Measurements from ENCODE around the gene JADE2. TPM values are rescaled to one million over a fixed set of nuclear protein-coding genes. Genes with fewer than 3 reads are reported as not detected.

Gene JADE2
- polyA plus RNA-seq, 1 experiment, result 15.5 TPM

GRCh38 chr5:134567641-134568336, 42.3 kb downstream of the JADE2 start:
- ChIA-PET CTCF (interaction anchor here (2.3 to 4.5 kb wide), 2 partner anchors 10 to 40 kb away, joined by 9 to 21 read pairs; no protein-coding TSS in a partner anchor), POLR2A (no interaction called here)
- DNase-seq (ENCODE audit: low read depth), result no peak
- H3K36me3 ChIP-seq (ENCODE audit: control insufficient read depth, insufficient read depth, low read length), result peaks cover 28% of the 10 kb centered on the region
- no peaks in the 10 kb centered on the region for H3K27me3 ChIP-seq (ENCODE audit: control insufficient read depth, insufficient read depth, low read length)
- TF ChIP-seq CTCF (IDR thresholded peaks at IDR 0.05; ENCODE audit: insufficient read depth, low read depth, low read length), result no peak
- no peak overlapping the region for H3K4me3 ChIP-seq (ENCODE audit: low read depth, low read length)

GRCh38 chr5:134568337-134568700, 42.8 kb downstream of the JADE2 start:
- Histone ChIP-seq H3K4me3 (ENCODE audit: low read depth, low read length) (no peak overlapping the region), H3K27me3 (ENCODE audit: control insufficient read depth, insufficient read depth, low read length) (no peaks in the 10 kb centered on the region), H3K36me3 (ENCODE audit: control insufficient read depth, insufficient read depth, low read length) (peaks cover 30% of the 10 kb centered on the region)
- CTCF ChIA-PET, result interaction anchor here (2.3 to 4.5 kb wide), 2 partner anchors 10 to 41 kb away, joined by 9 to 21 read pairs; no protein-coding TSS in a partner anchor
- no peak for TF ChIP-seq CTCF (IDR thresholded peaks at IDR 0.05; ENCODE audit: insufficient read depth, low read depth, low read length)
- POLR2A ChIA-PET, result no interaction called here
- DNase-seq (ENCODE audit: low read depth), result no peak

GRCh38 chr5:134568761-134569695, 43.6 kb downstream of the JADE2 start:
- no peak for TF ChIP-seq CTCF (IDR thresholded peaks at IDR 0.05; ENCODE audit: insufficient read depth, low read depth, low read length)
- H3K27me3 ChIP-seq (ENCODE audit: control insufficient read depth, insufficient read depth, low read length), result no peaks in the 10 kb centered on the region
- ChIA-PET CTCF (interaction anchor here (1.1 to 4.5 kb wide), 4 partner anchors 8 to 41 kb away, joined by 3 to 21 read pairs (median 6); no protein-coding TSS in a partner anchor), POLR2A (no interaction called here)
- H3K4me3 ChIP-seq (ENCODE audit: low read depth, low read length), result no peak overlapping the region
- no peak for DNase-seq (ENCODE audit: low read depth)
- peaks cover 31% of the 10 kb centered on the region for H3K36me3 ChIP-seq (ENCODE audit: control insufficient read depth, insufficient read depth, low read length)

GRCh38 chr5:134569758-134570364, 44.4 kb downstream of the JADE2 start:
- no peak for TF ChIP-seq CTCF (IDR thresholded peaks at IDR 0.05; ENCODE audit: insufficient read depth, low read depth, low read length)
- Histone ChIP-seq H3K36me3 (ENCODE audit: control insufficient read depth, insufficient read depth, low read length) (peaks cover 26% of the 10 kb centered on the region), H3K4me3 (ENCODE audit: low read depth, low read length) (no peak overlapping the region), H3K27me3 (ENCODE audit: control insufficient read depth, insufficient read depth, low read length) (no peaks in the 10 kb centered on the region)
- ChIA-PET POLR2A (no interaction called here), CTCF (interaction anchor here (1.1 to 1.2 kb wide), 2 partner anchors 9 to 17 kb away, joined by 3 to 4 read pairs; no protein-coding TSS in a partner anchor)
- no peak for DNase-seq (ENCODE audit: low read depth)

All from BJ (cell line).